GM12878 (cell line): ENCODE data around the gene NPBWR2. TPM values are rescaled to one million over a fixed set of nuclear protein-coding genes. Genes with fewer than 3 reads are reported as not detected.

ENCODE experiments used
- ATAC-seq: fragments of 200-7000 bp; cut with Tn5 transposase; 3 replicates; pipeline ENCODE4 v1.9.1; 2020; ENCODE audit warnings: mild to moderate bottlenecking, moderate library complexity
- BruUV-seq: library from RNA; stranded (reverse); fragments of 400-500 nt; replicated peaks from 2 replicates; lab custom pipeline; 2021; lab: Mats Ljungman, UMichigan
- CTCF ChIA-PET: fragments of 300-600 bp; sonication (Branson Sonifier 250); formaldehyde crosslinking; extraction: SDS; loops from one replicate; lab custom pipeline; 2021; ENCODE audit warnings: inconsistent platforms; lab: Yijun Ruan, JAX
- POLR2A ChIA-PET: fragments of 350-600 bp; formaldehyde crosslinking; extraction: SDS; loops from one replicate; lab custom pipeline; 2021; ENCODE audit warnings: inconsistent platforms; lab: Charles Lee
- RAD21 ChIA-PET: fragments of 300-600 bp; sonication (Branson Sonifier 250); formaldehyde crosslinking; loops from one replicate; lab custom pipeline; 2023; ENCODE audit warnings: antibody characterized with exemption; ENCODE audit not compliant: unreplicated experiment; lab: Charles Lee
- SMC1A ChIA-PET: fragments of 300-600 bp; sonication (Branson Sonifier 250); formaldehyde crosslinking; loops from one replicate; lab custom pipeline; 2023; ENCODE audit not compliant: unreplicated experiment, uncharacterized antibody; lab: Charles Lee
- DNase-seq: peaks from one replicate; pipeline ENCODE4 v3.0.0-alpha.2; 2011; ENCODE audit warnings: low read depth, low spot score
- FAIRE-seq: peaks from 3 replicates; lab custom pipeline; 2011; peaks lifted over from hg19 to GRCh38; lab: Jason Lieb, UNC
- H2AFZ ChIP-seq: 2 replicates; pipeline ENCODE4 v1.6.0; 2011; ENCODE audit warnings: low read depth, low read length, control low read depth; ENCODE audit not compliant: control insufficient read depth
- H3K27ac ChIP-seq: 2 replicates; pipeline ENCODE4 v1.5.1; 2011; ENCODE audit warnings: control low read depth; ENCODE audit not compliant: control insufficient read depth, insufficient read depth
- H3K27me3 ChIP-seq, 2 experiments: replicated peaks in 1 of 2; 2 replicates each; pipeline versions ENCODE4 v1.6.0 to v1.6.1; 2011; ENCODE audit warnings: low read length in 1 of 2; ENCODE audit not compliant: control insufficient read depth in 2 of 2, insufficient read depth in 2 of 2
- H3K36me3 ChIP-seq, 2 experiments: 2 replicates each; pipeline ENCODE4 v1.5.1; 2011; ENCODE audit warnings: low read length in 1 of 2; ENCODE audit not compliant: control insufficient read depth in 2 of 2, insufficient read depth in 2 of 2
- H3K4me1 ChIP-seq: 2 replicates; pipeline ENCODE4 v1.6.1; 2011; ENCODE audit warnings: mild to moderate bottlenecking, low read length, moderate library complexity, mixed read lengths; ENCODE audit not compliant: control insufficient read depth, insufficient read depth
- H3K4me2 ChIP-seq: 2 replicates; pipeline ENCODE4 v1.6.0; 2011; ENCODE audit warnings: control low read depth; ENCODE audit not compliant: control insufficient read depth, insufficient read depth
- H3K4me3 ChIP-seq: fragments of 200-600 bp; sonication (generic); 2 replicates; pipeline ENCODE4 v1.5.1; 2016
- H3K79me2 ChIP-seq: 2 replicates; pipeline ENCODE4 v1.6.0; 2011; ENCODE audit warnings: low read length; ENCODE audit not compliant: control insufficient read depth, insufficient read depth
- H3K9ac ChIP-seq: 2 replicates; pipeline ENCODE4 v1.8.0; 2011; ENCODE audit warnings: low read length, control low read depth, mixed read lengths; ENCODE audit not compliant: control insufficient read depth, insufficient read depth
- H3K9me3 ChIP-seq: replicated peaks from 3 replicates; pipeline ENCODE4 v1.5.1; 2011; ENCODE audit warnings: mild to moderate bottlenecking, low read length; ENCODE audit not compliant: control insufficient read depth, insufficient read depth
- H4K20me1 ChIP-seq: 2 replicates; pipeline ENCODE4 v1.6.0; 2011; ENCODE audit not compliant: control insufficient read depth, insufficient read depth
- BCLAF1 ChIP-seq: fragments of 450-650 bp; IDR thresholded peaks from 2 replicates; pipeline ENCODE4 v1.6.1; 2017; ENCODE audit warnings: antibody characterized with exemption, mild to moderate bottlenecking, moderate library complexity
- BHLHE40 ChIP-seq, 2 experiments: fragments of 450-650 bp in 1 of 2; IDR thresholded peaks; 2 replicates each; pipeline ENCODE4 v1.6.1; 2011 to 2017; ENCODE audit warnings: low read depth in 2 of 2, borderline replicate concordance in 1 of 2, improper control_type of control experiment in 1 of 2, low read length in 1 of 2, mild to moderate bottlenecking in 1 of 2
- BMI1 ChIP-seq: fragments of 450-650 bp; IDR thresholded peaks from 2 replicates; pipeline ENCODE4 v1.6.1; 2016; ENCODE audit warnings: mild to moderate bottlenecking, moderate library complexity, borderline replicate concordance
- BRCA1 ChIP-seq: IDR thresholded peaks from 2 replicates; pipeline ENCODE4 v1.6.1; 2011; ENCODE audit warnings: low read depth, low read length, improper control_type of control experiment
- DPF2 ChIP-seq: fragments of 450-650 bp; IDR thresholded peaks from 2 replicates; pipeline ENCODE4 v1.6.1; 2017; ENCODE audit warnings: mild to moderate bottlenecking
- ELK1 ChIP-seq: IDR thresholded peaks from 2 replicates; pipeline ENCODE4 v1.6.1; 2012; ENCODE audit warnings: low read depth, low read length, improper control_type of control experiment
- HCFC1 ChIP-seq: fragments of 150-350 bp; IDR thresholded peaks from 2 replicates; pipeline ENCODE4 v1.6.1; 2014; ENCODE audit warnings: low read length
- HDAC2 ChIP-seq: fragments of 200-600 bp; sonication (generic); IDR thresholded peaks from 2 replicates; pipeline ENCODE4 v1.6.1; 2017
- HDAC6 ChIP-seq: fragments of 200-600 bp; sonication (generic); IDR thresholded peaks from one replicate; pipeline ENCODE4 v1.8.0; 2017; ENCODE audit warnings: antibody characterized with exemption; ENCODE audit not compliant: unreplicated experiment
- JUNB ChIP-seq: IDR thresholded peaks from 2 replicates; pipeline ENCODE4 v1.6.1; 2016; ENCODE audit warnings: antibody characterized with exemption, mild to moderate bottlenecking
- NFYA ChIP-seq: IDR thresholded peaks from 2 replicates; pipeline ENCODE4 v1.6.1; 2011; ENCODE audit warnings: low read depth, mild to moderate bottlenecking, low read length, improper control_type of control experiment, borderline replicate concordance
- PML ChIP-seq: IDR thresholded peaks from 2 replicates; pipeline ENCODE4 v1.6.1; 2012; ENCODE audit warnings: low read length, inconsistent platforms
- RB1 ChIP-seq: fragments of 450-650 bp; formaldehyde crosslinking; IDR thresholded peaks from 2 replicates; pipeline ENCODE4 v1.6.1; 2017; ENCODE audit warnings: mild to moderate bottlenecking, borderline replicate concordance
- SMARCA5 ChIP-seq: fragments of 450-650 bp; IDR thresholded peaks from 2 replicates; pipeline ENCODE4 v1.6.1; 2017; ENCODE audit warnings: mild to moderate bottlenecking
- SMC3 ChIP-seq: IDR thresholded peaks from 2 replicates; pipeline ENCODE4 v1.6.1; 2011; ENCODE audit warnings: low read length, improper control_type of control experiment, borderline replicate concordance
- SP1 ChIP-seq: IDR thresholded peaks from one replicate; pipeline ENCODE4 v1.6.1; 2011; ENCODE audit warnings: low read depth, low read length
- SREBF2 ChIP-seq: IDR thresholded peaks from 2 replicates; pipeline ENCODE4 v1.6.1; 2012; ENCODE audit warnings: mild to moderate bottlenecking, low read length
- SUZ12 ChIP-seq: fragments of 200-600 bp; sonication (generic); IDR thresholded peaks from one replicate; pipeline ENCODE4 v1.6.1; 2018; ENCODE audit warnings: antibody characterized with exemption, mild to moderate bottlenecking; ENCODE audit not compliant: unreplicated experiment
- TCF7 ChIP-seq: IDR thresholded peaks from 2 replicates; pipeline ENCODE4 v1.6.1; 2014; ENCODE audit warnings: antibody characterized with exemption, borderline replicate concordance
- ZNF217 ChIP-seq: fragments of 450-650 bp; IDR thresholded peaks from 2 replicates; pipeline ENCODE4 v1.6.1; 2017; ENCODE audit warnings: antibody characterized with exemption, mild to moderate bottlenecking
- WGBS: methylation state at CpG from one replicate; pipeline ENCODE4 v1.1.6; 2016; ENCODE audit warnings: low lambda C conversion rate; ENCODE audit not compliant: insufficient replicate concordance, insufficient coverage; ENCODE audit errors: missing lambda C conversion rate; 5-methylcytosine and 5-hydroxymethylcytosine counted together
- in situ Hi-C: fragments of 300-500 bp; cut with MboI; formaldehyde crosslinking; loops from 9 replicates; pipeline ENCODE4 v1.14.3; 2018; ENCODE audit warnings: mixed read lengths
- intact Hi-C: fragments of 100-400 bp; cut with micrococcal nuclease; formaldehyde crosslinking; loops from one replicate; pipeline ENCODE4 v1.14.2; 2022; ENCODE audit not compliant: unreplicated experiment
- polyA plus RNA-seq, 11 experiments: library from polyadenylated mRNA; depleted of rRNA in 4 of 11; unstranded in 6 of 11; stranded (reverse) in 5 of 11; fragments of >200 nt; fragmentation: Nextera tagmentation in 4 of 11; fragmentation: Illumina TruSeq in 1 of 11; extraction: Ambion mirVana in 4 of 11; extraction: Trizol in 1 of 11; gene quantifications; 1 replicate in 1 of 11; 2 replicates in 10 of 11; pipeline versions ENCODE4 v1.2.1 to v1.2.3, GENCODE V29; 2011 to 2016; ENCODE audit warnings: inconsistent platforms in 2 of 11, missing spikeins in 2 of 11, low read depth in 1 of 11
- total RNA-seq, 4 experiments: library from RNA; depleted of rRNA in 3 of 4; stranded (reverse); fragments of >200 nt in 3 of 4; fragmentation: Illumina TruSeq in 1 of 4; extraction: Trizol in 1 of 4; gene quantifications; 2 replicates each; pipeline versions ENCODE4 v1.2.1 to v1.2.3, GENCODE V29; 2013 to 2021

The NPBWR2 gene
- total and polyA plus RNA-seq, 10 of the 15 experiments (the other 5 are each of a cell fraction or from before 2014, with no cell fraction given): not detected

- TF ChIP-seq HDAC6 (no peak), HDAC2 (no peak), RB1 (no peak), SREBF2 (no peak), BRCA1 (no peak), SMC3 (no peak), BHLHE40 (IDR thresholded peaks at IDR 0.05; ENCODE audit: borderline replicate concordance in 1 of 2, low read depth in 2 of 2, low read length in 1 of 2) (no peak), PML (no peak), BMI1 (no peak), DPF2 (0 out of 2 replicates have a peak, but pooled peaks have one; percentile 45), NFYA (no peak), HCFC1 (no peak)
These were observed 51.3 kb downstream of the NPBWR2 start (continued) for GRCh38 chr20:64055893-64056638.

- no peak overlapping the region for H3K9ac ChIP-seq
- intact Hi-C loops: loop anchor here (5.0 to 10.0 kb wide), 3 partner anchors 73 to 191 kb away; partner anchors contain the start of genes ABHD16B, PRPF6, TPD52L2 and UCKL1
- CTCF ChIA-PET: interaction anchor here (0.8 to 9.2 kb wide), 6 partner anchors 11 to 153 kb away, joined by 3 to 108 read pairs (median 11); partner anchors contain the start of genes PRPF6 and SAMD10
- peaks cover 0 to 4% of the 10 kb centered on the region in 2 experiments; a peak in 2 of 4 replicates for H3K27me3 ChIP-seq
- in situ Hi-C loops: no loop called here
- H3K4me3 ChIP-seq: no peak overlapping the region
- no peak overlapping the region; the same call in 1 of the 2 replicates for H2AFZ ChIP-seq
- RAD21 ChIA-PET: interaction anchor here (1.1 to 7.1 kb wide), 6 partner anchors 15 to 518 kb away, joined by 3 to 78 read pairs (median 6); partner anchors contain the start of gene PTK6
- no peaks in the 10 kb centered on the region; the same call in none of the 2 replicates for H3K79me2 ChIP-seq
- SMC1A ChIA-PET: interaction anchor here (0.6 to 1.8 kb wide), 2 partner anchors 15 to 25 kb away, joined by 3 to 9 read pairs; no protein-coding TSS in a partner anchor
- POLR2A ChIA-PET: interaction anchor here (0.9 to 2.6 kb wide), 4 partner anchors 16 to 24 kb away, joined by 3 to 28 read pairs (median 4); partner anchors contain the start of gene RGS19
- H3K27ac ChIP-seq: peak overlapping the region; percentile 6; the same call in 1 of the 2 replicates
- peaks cover 48% of the 10 kb centered on the region for H3K4me1 ChIP-seq
- H3K9me3 ChIP-seq: no peaks in the 10 kb centered on the region
- H4K20me1 ChIP-seq: no peaks in the 10 kb centered on the region
- FAIRE-seq (no peak), DNase-seq (no peak), ATAC-seq (no peak)
- no peaks in the 10 kb centered on the region for H3K36me3 ChIP-seq
- no TSS peak for BruUV-seq
- H3K4me2 ChIP-seq: peak overlapping the region; percentile 13
- 64% methylated on average over 9 of the region's 9 CpGs for WGBS
- TF ChIP-seq SP1 (no peak), JUNB (no peak), ZNF217 (0 out of 2 replicates have a peak, but pooled peaks have one; percentile 31), RB1 (no peak), BCLAF1 (no peak), ELK1 (no peak), SMARCA5 (0 out of 2 replicates have a peak, but pooled peaks have one; percentile 47), TCF7 (no peak), SUZ12 (no peak), BHLHE40 (IDR thresholded peaks at IDR 0.05; ENCODE audit: borderline replicate concordance in 1 of 2, low read depth in 2 of 2, low read length in 1 of 2) (no peak)
These were observed 51.9 kb downstream of the NPBWR2 start for GRCh38 chr20:64055396-64055892.
